IPS-NIHi11 (cell line): Measurements from ENCODE around the gene WWC2.
"Not testable (repeated sequence)": the region's sequence is repeated elsewhere in the genome, so short reads cannot be mapped to it uniquely, and the experiment has no call there.

Experiments
- DNase-seq: peaks from one replicate; pipeline ENCODE4 v3.0.0; 2012; ENCODE audit warnings: mixed read lengths, low spot score

The WWC2 gene

DNA sequence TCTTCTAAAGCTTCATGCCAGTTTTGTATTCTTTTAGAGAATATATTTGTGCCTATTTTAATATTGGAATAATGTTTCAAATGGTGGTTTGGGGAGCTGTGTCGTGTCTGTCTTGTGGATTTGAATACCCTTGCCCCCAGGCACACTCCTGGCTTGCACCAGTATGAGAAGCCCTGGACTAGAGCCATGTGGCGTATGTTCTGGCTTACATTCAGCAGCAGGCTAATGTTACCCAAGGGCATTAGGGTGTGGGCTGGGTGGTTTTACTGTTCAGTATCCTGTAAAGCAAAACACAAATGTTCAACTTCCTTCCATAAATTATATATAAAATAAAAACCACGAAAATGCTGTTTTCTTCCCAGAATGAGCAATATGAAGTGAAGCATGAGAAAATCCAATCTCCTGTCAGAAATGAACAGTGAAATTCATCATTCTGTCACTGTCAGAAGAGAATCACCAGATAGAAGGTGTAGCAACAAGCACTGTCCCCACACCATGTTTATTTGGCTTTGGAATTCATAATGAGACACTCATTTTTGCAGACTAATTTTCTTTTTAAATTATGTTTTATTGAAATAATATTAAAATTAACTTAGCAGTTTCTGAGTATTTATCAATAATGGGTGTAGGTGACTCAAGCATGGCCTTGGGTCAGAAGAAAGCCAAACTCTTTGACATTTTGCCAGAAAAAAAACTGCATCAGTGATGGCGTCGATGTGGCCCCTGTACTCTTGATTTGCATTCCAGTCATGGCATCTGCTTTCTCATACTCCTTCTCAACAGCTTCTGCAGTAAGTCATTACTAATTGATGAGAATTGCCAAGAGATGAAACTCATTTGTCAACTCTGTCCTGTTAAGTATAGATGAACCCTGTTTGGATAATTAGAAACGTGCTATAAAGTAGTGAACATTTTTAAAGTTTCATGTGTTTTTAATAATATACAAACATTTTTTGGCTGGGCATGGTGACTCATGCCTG, 43.8 kb downstream of the WWC2 start:
- DNase-seq, result peak; percentile 25

DNA sequence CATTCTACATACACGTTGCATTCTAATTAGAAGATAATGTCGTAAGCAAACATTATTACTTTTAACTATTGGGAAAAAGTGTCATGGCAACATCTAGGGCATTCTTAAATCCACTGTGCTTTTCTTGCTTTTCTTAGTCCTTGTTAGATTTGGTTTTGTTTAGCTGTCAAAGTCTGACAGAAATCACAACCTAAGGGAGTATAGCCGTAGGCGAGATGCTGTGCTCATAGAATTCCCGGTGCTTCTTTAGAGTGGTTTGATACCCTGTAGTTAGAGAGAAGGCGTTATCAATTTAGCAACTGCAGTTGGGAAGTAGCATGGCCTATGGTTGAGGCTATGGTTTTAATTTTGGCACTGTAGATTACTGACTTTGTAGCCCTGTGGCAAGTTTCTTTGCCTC, 45.7 kb downstream of the WWC2 start:
- no peak for DNase-seq

DNA sequence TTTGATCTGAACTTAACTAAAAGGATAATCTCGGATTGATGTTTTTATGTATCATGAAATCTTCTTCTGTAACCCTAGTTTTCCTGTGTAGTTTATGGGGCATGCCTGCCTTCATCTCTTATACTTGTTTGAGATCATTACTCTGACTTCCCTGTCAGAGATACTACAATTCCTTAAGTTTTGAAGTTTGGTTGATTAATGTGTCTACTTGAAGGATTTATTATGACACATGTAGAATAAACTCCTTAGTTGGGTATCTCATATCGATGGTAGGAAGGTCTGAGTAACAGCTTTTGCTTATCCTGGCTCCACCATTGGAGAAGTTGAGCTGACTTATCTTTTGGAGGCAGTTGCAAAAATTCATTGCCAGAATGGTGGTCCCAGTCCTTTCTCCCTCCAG, 46.7 kb downstream of the WWC2 start:
- DNase-seq, result no peak

DNA sequence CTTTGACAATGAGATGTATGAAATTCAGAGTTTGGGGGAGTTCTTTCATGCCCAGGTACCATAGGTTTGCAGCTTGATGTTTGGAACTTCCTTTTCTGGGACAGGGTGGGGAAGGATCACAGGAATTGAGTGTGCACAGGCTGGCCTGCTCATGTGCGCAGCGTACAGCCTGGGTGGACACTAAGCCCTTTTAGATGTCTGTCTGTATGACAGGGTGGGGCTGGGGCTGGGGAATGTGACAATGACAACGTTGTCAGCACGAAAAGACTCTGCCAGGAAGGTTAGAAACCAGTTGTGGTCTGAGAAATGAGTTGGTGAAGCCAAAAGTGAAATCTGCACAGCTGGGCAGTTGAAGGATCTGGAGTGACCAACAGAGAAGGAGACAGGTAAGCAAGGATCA, 47.4 kb downstream of the WWC2 start:
- DNase-seq, result no peak

DNA sequence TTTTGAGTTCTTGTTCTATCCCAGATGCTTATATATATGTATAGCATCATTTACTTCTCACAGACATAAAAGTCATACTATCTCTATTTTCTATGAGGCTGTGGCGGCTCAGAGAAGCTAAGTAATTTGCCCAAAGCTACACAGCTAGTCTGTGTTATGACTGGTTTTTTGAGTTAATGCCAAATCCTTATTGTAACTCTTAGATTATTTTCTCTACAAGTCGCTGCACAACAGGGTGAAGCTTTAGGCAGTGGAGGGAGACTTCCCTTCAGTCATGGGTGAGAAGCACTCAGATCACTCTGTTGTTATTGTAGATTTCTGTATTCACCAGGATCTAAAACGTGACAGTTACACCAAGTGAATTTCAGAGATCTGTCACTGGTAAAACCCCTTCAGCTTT, 48.1 kb downstream of the WWC2 start:
- no peak for DNase-seq

DNA sequence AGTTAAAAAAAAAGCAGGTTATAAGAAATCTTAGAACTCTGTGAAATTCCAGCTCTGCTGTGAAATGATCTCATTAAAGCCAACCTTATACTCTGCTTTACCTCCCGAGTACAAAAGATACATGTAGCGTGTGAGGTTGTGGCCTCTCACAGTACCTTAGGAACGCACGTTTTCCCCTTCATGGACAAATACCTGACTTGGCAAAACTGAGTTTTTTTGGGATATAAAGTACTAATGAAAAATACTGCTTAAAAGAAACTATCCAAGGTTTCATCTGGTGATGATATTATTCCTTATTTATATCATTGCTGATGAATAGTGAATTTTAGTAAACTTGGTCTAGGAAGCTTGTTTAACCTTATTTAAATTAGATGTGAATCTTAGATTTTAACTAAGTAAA, 48.9 kb downstream of the WWC2 start:
- no peak for DNase-seq

DNA sequence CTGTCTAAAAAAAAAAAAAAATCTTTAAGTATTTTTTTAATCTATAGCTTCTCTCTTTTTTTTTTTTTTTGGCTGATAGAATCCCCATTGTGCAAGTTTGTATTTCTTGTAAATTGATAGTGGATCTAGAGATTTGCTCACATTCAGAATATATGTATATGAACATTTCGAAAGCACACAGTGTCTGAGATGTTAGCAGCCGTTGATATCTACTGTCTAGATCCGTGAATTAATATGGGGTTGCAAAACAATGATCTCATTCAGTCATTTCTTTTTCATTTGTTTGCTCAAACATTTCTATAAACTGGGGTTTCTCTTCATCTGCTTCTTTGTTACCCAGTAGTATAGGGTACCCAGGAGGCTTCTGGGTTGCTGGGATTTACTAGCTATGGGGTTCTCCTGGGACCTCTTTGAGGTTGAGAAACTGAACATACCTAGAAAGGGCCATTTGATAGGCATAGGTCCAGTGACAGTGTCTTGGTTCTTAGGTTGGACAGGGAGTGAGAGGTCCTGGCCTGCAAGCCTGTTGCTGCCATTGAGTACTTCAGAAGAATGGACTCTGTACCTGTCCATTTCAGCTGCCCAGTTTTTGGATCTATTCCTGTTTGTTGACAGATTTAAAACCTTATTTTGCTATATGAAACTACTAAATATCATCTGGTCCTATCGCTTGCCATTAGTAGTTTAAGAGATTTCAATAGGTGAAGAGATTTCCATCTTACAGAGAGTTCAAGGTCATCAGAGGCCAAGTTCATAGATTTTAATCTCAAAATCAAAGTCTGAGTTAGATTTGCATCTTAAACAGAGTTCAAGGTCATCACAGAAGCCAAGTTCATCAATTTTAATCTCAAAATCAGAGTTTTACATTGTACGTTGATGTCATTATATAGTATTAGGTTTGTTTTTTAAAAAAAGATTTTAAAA, 50.8 kb downstream of the WWC2 start:
- no peak for DNase-seq

DNA sequence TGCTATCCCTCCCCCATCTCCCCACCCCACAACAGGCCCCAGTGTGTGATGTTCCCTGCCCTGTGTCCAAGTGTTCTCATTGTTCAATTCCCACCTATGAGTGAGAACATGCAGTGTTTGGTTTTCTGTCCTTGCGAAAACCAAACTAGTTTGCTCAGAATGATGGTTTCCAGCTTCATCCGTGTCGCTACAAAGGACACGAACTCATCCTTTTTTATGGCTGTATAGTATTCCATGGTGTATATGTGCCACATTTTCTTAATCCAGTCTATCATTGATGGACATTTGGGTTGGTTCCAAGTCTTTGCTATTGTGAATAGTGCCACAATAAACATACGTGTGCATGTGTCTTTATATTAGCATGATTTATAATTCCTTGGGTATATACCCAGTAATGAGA, 51.6 kb downstream of the WWC2 start:
- DNase-seq, result not testable (repeated sequence)

DNA sequence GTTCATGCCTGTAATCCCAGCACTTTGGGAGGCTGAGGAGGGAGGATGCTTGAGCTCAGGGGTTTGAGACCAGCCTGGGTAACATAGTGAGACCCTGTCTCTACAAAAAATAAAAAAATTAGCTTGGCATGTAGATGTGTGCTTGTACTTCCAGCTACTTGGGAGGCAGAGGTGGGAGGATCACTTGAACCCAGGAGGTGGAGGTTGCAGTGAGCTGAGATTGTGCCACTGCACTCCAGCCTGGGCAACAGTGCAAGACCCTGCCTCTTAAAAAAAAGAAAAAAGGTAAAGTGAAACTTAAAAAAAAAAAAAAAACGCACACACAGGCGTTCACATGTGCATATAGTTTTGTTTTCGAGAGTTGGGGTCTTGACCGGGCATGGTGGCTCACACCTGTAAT, 53.2 kb downstream of the WWC2 start:
- not testable (repeated sequence) for DNase-seq

DNA sequence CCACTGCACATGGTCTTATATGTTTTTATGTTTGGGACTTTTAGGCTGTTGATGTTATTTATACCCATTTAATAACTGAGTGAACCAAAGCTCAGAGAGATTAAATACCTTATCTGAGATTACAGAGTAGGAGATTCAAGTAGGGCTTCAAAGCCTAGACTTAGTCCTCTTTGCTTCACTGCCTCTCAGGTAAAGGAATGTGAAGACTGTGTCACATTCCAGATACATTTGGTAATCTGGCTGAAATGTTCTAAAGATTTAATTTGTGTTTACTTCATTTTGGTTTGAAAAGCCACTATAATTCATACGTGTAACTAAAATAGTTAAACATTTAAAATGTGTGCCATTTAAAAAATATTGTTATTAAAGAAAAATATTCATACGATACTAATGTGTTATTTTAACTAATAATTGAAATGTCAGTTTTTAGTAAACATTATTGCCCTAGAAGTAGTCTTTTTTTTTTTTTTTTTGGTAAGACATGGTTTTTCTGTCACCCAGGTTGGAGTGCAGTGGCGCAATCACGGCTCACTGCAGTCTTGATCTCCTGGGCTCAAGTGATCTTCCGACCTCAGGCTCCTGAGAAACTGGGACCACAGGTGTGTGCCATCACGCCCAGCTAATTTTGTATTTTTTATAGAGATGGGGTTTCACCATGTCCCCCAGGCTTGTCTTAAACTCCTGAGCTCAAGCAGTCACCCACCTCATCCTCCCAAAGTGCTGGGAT, 54.3 kb downstream of the WWC2 start:
- DNase-seq, result no peak

DNA sequence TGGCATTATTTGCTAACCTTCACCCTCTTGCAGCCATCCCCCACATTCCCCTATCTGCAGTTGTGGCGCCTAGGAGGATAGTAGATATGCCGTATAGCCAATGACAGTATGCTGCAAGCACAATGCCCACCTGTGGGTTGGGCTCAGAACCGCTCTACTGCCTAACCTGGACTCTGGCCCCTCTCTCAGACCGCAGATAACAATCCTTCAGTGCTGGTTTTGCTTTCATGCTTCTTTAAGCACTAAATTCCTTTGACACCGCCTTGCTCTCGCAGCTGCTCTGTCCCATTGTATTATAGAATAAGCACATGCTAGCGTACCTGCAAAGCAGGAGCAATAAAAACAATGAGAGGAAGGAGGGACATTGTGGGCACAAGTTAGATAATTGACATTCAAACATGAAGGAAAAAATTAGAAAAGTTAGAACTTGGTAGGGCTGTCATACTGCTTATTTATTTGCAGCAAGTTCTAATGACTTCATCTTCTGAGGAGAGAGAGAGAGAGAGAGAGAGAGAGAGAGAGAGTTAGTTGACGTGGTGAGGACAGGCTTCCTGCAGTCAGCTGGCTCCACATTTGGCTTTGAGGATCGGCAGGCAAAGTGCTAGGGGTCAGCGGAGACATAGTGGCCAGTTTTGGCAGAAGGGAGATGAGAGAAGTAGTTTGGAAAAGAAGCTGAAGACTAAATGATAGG, 55.8 kb downstream of the WWC2 start:
- DNase-seq, result no peak

DNA sequence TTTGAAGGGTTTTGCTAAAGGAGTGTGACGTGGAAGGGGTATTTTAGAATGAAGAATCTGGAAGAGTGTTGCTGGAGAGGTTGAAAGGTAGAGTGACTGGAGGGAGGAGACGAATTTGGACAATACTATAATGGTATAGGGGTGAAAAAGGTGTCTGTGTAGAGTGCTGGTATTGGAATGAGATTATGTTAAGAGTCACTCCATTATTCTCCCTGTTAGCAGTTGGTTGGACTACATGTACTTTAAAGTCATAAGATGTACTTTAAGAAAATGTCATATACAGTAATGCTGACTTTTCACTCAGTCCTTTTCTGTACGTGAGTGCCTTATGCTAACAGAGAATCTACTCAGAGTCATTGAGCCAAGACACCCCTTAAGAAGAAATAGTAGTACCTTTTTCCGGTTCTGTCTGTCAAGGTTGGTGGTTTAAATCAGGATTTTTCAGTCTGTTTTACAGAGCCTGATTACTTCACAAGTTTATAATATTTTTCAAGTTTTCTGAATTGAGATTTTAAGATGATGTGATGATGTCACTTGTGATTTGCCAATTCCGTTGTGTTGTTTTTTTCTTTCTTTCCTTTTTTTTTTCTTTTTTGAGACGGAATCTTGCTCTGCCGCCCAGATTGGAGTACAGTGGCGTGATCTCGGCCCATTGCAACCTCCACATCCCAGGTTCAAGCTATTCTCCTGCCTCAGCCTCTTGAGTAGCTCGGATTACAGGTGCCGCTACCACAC, 56.6 kb downstream of the WWC2 start:
- DNase-seq, result no peak

DNA sequence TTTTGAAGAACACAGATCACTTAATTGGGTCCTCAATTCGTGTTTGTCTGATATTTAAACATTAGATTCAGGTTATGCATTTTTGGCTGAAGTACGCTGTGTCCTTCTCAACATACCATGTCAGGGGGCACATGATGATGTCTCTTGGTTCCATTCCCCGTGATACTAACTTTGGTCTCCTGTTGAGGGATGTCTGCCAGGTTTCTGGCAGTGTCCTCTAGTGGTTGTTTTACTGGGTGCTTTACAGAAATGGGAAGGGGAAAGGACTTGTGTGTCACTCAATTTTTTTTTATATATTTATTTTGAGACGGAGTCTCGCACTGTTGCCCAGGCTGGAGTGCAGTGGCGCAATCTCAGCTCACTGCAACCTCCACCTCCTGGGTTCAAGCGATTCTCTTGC, 58.2 kb downstream of the WWC2 start:
- DNase-seq, result no peak

DNA sequence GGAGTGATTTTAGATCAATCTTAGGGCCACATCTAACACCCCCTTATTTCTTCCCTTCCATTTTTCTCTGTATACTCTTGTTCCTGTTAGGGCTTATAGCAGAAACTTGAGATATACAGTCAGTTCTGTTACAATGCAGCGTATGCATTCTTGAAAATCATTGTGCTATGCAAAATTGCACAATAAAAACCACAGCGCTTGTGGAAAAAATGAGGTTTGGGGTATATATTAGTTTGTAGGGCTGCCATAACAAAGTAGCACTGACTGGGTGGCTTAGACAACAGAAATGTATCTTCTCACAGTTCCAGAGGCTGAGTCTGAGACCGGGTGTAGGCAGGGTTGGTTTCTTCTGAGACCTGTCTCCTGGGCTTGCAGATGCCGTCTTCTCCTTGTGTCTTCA, 59.0 kb downstream of the WWC2 start:
- no peak for DNase-seq

DNA sequence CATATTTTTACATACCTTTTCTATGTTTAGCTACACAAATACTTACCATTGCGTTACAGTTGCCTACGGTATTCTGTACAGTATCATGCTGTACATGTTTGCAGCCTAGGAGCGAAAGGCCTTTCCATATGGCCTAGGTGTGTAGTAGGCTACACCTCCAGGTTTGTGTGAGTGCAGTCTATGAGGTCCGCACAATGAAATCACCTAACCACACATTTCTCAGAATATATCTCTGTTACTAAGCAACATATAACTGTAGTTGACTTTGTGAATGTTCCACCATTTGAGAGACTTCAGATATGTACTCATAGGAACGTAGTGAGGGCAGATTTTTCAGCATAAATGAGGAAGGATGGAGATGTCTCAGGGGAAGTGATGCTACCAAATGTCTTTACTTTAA, 62.6 kb downstream of the WWC2 start:
- no peak for DNase-seq

DNA sequence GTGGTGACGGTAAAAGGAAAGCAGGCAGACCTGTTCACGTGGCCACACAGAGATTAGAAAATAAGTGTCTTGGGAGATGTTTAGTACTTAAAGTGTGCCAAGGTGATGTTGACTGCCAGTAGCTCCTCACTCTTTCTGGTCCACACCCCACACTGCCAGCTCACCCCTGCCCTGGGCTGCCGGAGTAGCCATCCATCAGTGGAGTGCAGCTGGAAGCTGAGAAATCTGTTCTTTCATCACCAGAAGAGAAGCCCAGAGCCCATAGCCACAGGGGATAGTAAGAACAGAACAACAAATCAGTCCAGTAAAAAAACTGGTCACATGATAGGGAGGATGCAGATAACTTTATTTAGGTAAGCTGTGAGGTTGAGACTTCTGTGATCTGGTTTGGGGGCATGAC, 64.1 kb downstream of the WWC2 start:
- no peak for DNase-seq

DNA sequence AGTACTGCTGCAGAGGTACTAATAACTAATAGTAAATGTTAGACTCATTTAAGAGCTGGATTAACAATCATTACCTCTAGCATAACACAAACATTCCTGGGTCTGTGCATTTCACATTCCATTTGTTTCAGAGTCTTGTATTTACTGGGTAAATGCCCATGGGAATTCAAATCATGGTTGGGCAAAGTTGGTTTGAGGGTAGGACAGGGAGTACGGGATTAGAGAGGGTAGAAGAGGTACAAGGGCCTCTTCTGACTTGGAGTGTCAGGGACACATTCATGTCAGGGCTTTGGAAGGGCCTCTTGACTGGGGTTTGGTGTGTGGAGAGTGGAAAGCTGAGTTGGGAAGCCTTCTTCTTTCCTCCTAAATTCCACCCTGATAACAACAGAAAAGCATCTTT, 65.9 kb downstream of the WWC2 start:
- no peak for DNase-seq

DNA sequence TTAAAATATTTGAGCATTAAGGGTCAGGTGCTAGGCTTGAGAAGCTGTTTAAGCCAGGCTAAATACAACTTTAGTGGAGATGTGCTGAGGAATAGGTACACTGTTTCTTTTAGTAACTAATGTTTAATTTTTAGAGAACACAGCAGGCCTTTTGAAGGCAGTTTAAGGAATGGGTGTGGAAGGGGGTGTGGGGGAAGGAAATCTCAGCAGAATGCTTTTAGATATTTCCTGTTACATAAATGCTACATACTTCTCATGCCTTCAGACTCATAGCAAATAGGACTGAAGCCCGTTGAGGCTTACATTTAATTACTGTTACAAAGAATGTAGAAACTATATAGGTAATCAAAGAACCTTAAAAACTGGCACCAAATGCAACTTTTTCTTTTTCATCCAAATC, 66.3 kb downstream of the WWC2 start:
- DNase-seq, result no peak

DNA sequence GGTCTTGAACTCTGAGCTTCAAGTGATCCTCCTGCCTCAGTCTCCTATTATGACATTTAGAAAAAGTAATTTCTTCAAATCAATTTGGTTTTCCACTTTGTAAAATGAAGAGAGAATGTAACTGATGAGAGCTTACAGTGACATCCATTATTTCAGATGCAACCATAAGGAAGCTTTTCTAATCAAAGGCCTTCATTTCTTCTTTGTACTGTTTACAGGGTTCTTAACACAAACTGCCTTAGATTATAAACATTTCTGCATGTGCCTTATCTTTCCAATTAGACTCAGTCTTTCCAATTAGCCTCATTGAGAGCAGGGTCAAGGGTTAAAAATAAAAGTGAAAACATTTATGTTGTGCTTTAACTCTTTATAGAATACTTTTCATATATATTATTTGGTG, 71.8 kb downstream of the WWC2 start:
- DNase-seq, result no peak

DNA sequence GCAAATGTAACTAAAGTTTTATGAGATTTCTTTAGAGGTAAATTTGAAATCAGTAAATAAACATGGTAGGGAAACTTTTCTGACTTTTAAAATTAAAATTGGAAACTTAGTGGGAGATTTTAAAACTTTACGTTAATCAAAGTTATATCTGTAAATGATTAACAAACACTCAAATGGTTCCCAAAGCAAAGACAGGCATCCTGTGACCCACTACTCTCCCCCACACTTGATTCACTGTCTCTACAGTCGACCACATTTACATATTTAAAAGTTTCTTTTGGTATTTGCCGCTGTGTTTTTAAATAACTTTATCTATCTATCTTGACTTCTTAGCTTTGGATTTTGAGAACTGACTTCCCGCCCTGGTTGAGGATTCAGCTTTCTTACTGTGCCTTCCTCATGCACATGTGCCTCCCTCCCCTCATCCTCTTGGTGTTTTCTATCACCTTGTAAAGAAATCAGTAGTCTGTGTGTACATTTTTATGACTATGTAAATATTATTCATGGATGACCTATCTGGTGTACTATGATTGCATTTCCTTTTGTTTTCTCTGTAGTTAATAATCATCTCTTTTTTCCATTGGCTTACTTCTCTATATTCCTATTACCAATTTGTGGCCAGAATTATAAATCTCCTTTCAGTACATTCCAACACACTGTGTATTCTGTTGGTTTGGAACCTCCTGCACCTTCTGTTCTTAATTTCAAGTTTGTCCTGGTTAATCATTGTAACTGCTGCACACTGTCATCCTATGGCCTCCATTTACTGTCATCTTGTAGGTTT, 72.6 kb downstream of the WWC2 start:
- DNase-seq, result no peak
